Heart left ventricle (tissue), 16 donors: Measurements from ENCODE around the gene RBL1. TPM values are rescaled to one million over a fixed set of nuclear protein-coding genes. Genes with fewer than 3 reads are reported as not detected.
A peak's percentile ranks its signal among the peaks of the same experiment; 100 is the strongest.
"Not testable (repeated sequence)": the region's sequence is repeated elsewhere in the genome, so short reads cannot be mapped to it uniquely, and the experiment has no call there.

Experiments
- ATAC-seq, 4 donors: fragments of 200-7000 bp; cut with Tn5 transposase; one replicate each; pipeline ENCODE4 v1.9.1; 2020 to 2022; ENCODE audit warnings: moderate library complexity in 4 of 4, mild to moderate bottlenecking in 3 of 4, moderate number of reproducible peaks in 1 of 4
- DNase-seq, 5 donors: peaks; one replicate each; pipeline ENCODE4 v3.0.0-alpha.2; 2020
- H3K27ac ChIP-seq, 12 donors: fragments of 200-600 bp; sonication (generic) in 4 of 12; one replicate each; pipeline versions ENCODE4 v1.5.0 to v1.8.0; 2016 to 2022; ENCODE audit warnings: mild to moderate bottlenecking in 2 of 12
- H3K27me3 ChIP-seq, 9 donors: fragments of 200-600 bp; sonication (generic) in 2 of 9; one replicate each; pipeline versions ENCODE4 v1.5.1 to v1.8.0; 2016 to 2022; ENCODE audit warnings: mild to moderate bottlenecking in 3 of 9
- H3K36me3 ChIP-seq, 9 donors: fragments of 200-600 bp; sonication (generic) in 2 of 9; one replicate each; pipeline versions ENCODE4 v1.5.0 to v1.8.0; 2018 to 2022; ENCODE audit warnings: mild to moderate bottlenecking in 2 of 9
- H3K4me1 ChIP-seq, 12 donors: fragments of 200-600 bp; sonication (generic) in 4 of 12; one replicate each; pipeline versions ENCODE4 v1.5.0 to v1.8.0; 2016 to 2022; ENCODE audit warnings: mild to moderate bottlenecking in 3 of 12
- H3K4me3 ChIP-seq, 12 donors: fragments of 200-600 bp; sonication (generic) in 4 of 12; one replicate each; pipeline versions ENCODE4 v1.5.0 to v1.8.0; 2017 to 2022; ENCODE audit warnings: mild to moderate bottlenecking in 9 of 12, moderate library complexity in 4 of 12
- H3K9me3 ChIP-seq, 12 donors: fragments of 200-600 bp; sonication (generic) in 4 of 12; one replicate each; pipeline versions ENCODE4 v1.5.0 to v1.8.0; 2016 to 2022; ENCODE audit warnings: mild to moderate bottlenecking in 1 of 12
- CTCF ChIP-seq, 12 donors: fragments of 200-600 bp; sonication (generic) in 4 of 12; IDR thresholded peaks; one replicate each; pipeline versions ENCODE4 v1.5.0 to v1.8.0; 2018 to 2022; ENCODE audit warnings: antibody characterized with exemption in 12 of 12, mild to moderate bottlenecking in 5 of 12
- POLR2A ChIP-seq, 2 donors: fragments of 450-650 bp; IDR thresholded peaks; one replicate each; pipeline ENCODE4 v1.6.1; 2017; ENCODE audit warnings: antibody characterized with exemption in 2 of 2, mild to moderate bottlenecking in 2 of 2, moderate library complexity in 2 of 2
- WGBS, 4 donors: extraction: QIAGEN DNeasy Blood & Tissue Kit in 2 of 4; methylation state at CpG; one replicate each; pipeline versions ENCODE4 v1.1.5 to v1.1.7; 2013 to 2018; 5-methylcytosine and 5-hydroxymethylcytosine counted together
- intact Hi-C, 10 donors: fragments of 100-400 bp; cut with DNase I; formaldehyde crosslinking; loops; one replicate each; pipeline versions ENCODE4 v1.11.1 to v1.14.2; 2022
- polyA plus RNA-seq, 2 donors: library from polyadenylated mRNA; stranded (reverse); fragments of 200-250 nt; gene quantifications; one replicate each; pipeline ENCODE4 v1.2.3, GENCODE V29; 2013
- total RNA-seq, 9 donors: library from RNA; depleted of rRNA in 2 of 9; stranded (reverse); fragments of >200 nt in 2 of 9; fragmentation: NEBNext Ultra II Directional in 3 of 9; extraction: Animal tissue kit (Norgen Biotek cat#: 25700) in 3 of 9; gene quantifications; one replicate each; pipeline versions ENCODE4 v1.1.0 to v1.2.4, GENCODE V29; 2016 to 2023
- donor health status: ischemic (EF 13 %, LVEDD 7.1; RV severe dilation, severe dysfunction).
- donor health status: healthy with polysubstance abuse.
- donor health status: DM: no; HTN: yes; CAD: no.
- donor health status: DM: no; HTN: no; CAD: no.
- donor health status: ischemic (EF 25% LVEDD 6.9; RV normal size, moderate dysfunction).
- donor health status: ischemic (EF 25% LVEDD 5.7; RV mildly dilated, moderate dysfunction).
- donor health status: healthy.
- donor health status: DM: yes; HTN: yes; CAD: no.
- donor health status: ischemic (EF 35%, LVEDD 5.7; RV mildly dilated, moderate dysfunction).
- donor health status: nonischemic (EF 11% LVEDD 7.7; RV severe dilation, severe dysfunction).
- donor health status: DM: yes; HTN: yes; CAD: no.
- donor health status: PGD.
- donor health status: ischemic (EF 29% LVEDD 5.4; RV normal size, mild dysfunction).
- donor health status: nonischemic (EF 23%, LVEDD 6.1; RV moderate dilation, normal function).

The RBL1 gene
- total and polyA plus RNA-seq, 11 donors: 1.0 to 6.7 (median 3.4) TPM

- DNase-seq (no peak), ATAC-seq (no peak)
- H3K4me3 ChIP-seq: no peak overlapping the region
- no peak overlapping the region for H3K27ac ChIP-seq
- intact Hi-C loops: no loop called here
- 91 to 95% (median 93%) methylated on average over 5 of the region's 5 CpGs for WGBS, 4 donors
- H3K27me3 ChIP-seq: no peaks in the 10 kb centered on the region
- peaks cover 0 to 24% (median 0%) of the 10 kb centered on the region in 12 donors for H3K4me1 ChIP-seq
- H3K9me3 ChIP-seq: peaks cover 0 to 3% (median 0%) of the 10 kb centered on the region in 12 donors
- no peaks in the 10 kb centered on the region for H3K36me3 ChIP-seq
- TF ChIP-seq CTCF (IDR thresholded peaks at IDR 0.05) (no peak), POLR2A (IDR thresholded peaks at IDR 0.05) (no peak)
Observed at GRCh38 chr20:36967636-36968035, 128.2 kb downstream of the RBL1 start.

- 91 to 93% (median 92%) methylated on average over 3 of the region's 3 CpGs for WGBS, 4 donors
- H3K4me1 ChIP-seq: peaks cover 0 to 24% (median 0%) of the 10 kb centered on the region in 12 donors
- DNase-seq, H3K4me3 ChIP-seq, intact Hi-C loops, H3K9me3 ChIP-seq, ATAC-seq, H3K27ac ChIP-seq, H3K36me3 ChIP-seq, H3K27me3 ChIP-seq: not testable (repeated sequence)
Observed at GRCh38 chr20:36966965-36967364, 128.8 kb downstream of the RBL1 start.

- ATAC-seq, H3K4me3 ChIP-seq, H3K36me3 ChIP-seq, H3K27ac ChIP-seq, H3K9me3 ChIP-seq, intact Hi-C loops, H3K27me3 ChIP-seq, DNase-seq: not testable (repeated sequence)
- 81 to 85% (median 83%) methylated on average over 9 of the region's 9 CpGs for whole genome bisulfite sequencing, 4 donors
- peaks cover 0 to 17% (median 0%) of the 10 kb centered on the region in 12 donors for H3K4me1 ChIP-seq
Observed at GRCh38 chr20:36962354-36962941, 133.3 kb downstream of the RBL1 start.

GRCh38 chr20:36959242-36959641 lies 136.6 kb downstream of the RBL1 start:
- WGBS, 4 donors: 82 to 89% (median 88%) methylated on average over 4 of the region's 4 CpGs
- Histone ChIP-seq H3K4me1 (peaks cover 0 to 49% (median 0%) of the 10 kb centered on the region in 12 donors), H3K4me3 (no peak overlapping the region), H3K36me3 (no peaks in the 10 kb centered on the region), H3K9me3 (peaks cover 0 to 8% (median 0%) of the 10 kb centered on the region in 12 donors), H3K27me3 (no peaks in the 10 kb centered on the region), H3K27ac (peak overlapping the region in 1 of 12 donors; percentile 85)
- ATAC-seq (no peak), DNase-seq (no peak)
- intact Hi-C loops: no loop called here
- TF ChIP-seq POLR2A (IDR thresholded peaks at IDR 0.05): no peak
- TF ChIP-seq CTCF (IDR thresholded peaks at IDR 0.05): no peak

GRCh38 chr20:36957875-36958667 lies 137.7 kb downstream of the RBL1 start:
- ATAC-seq: peak; percentile 43 to 85 (median 72)
- peak in 1 of 5 donors; percentile 22 for DNase-seq
- Histone ChIP-seq H3K27me3 (no peaks in the 10 kb centered on the region), H3K4me3 (no peak overlapping the region), H3K27ac (peak overlapping the region in 2 of 12 donors; percentile 5 to 85), H3K4me1 (peaks cover 0 to 49% (median 0%) of the 10 kb centered on the region in 12 donors), H3K9me3 (peaks cover 0 to 8% (median 0%) of the 10 kb centered on the region in 12 donors), H3K36me3 (no peaks in the 10 kb centered on the region)
- 86 to 90% (median 87%) methylated on average over 10 of the region's 10 CpGs for WGBS, 4 donors
- TF ChIP-seq CTCF (IDR thresholded peaks at IDR 0.05) (no peak), POLR2A (IDR thresholded peaks at IDR 0.05) (no peak)
- intact Hi-C loops: no loop called here
